ENCODE results near the gene TBX21.
A peak's percentile ranks its signal among the peaks of the same experiment; 100 is the strongest.

The TBX21 gene, protein sequence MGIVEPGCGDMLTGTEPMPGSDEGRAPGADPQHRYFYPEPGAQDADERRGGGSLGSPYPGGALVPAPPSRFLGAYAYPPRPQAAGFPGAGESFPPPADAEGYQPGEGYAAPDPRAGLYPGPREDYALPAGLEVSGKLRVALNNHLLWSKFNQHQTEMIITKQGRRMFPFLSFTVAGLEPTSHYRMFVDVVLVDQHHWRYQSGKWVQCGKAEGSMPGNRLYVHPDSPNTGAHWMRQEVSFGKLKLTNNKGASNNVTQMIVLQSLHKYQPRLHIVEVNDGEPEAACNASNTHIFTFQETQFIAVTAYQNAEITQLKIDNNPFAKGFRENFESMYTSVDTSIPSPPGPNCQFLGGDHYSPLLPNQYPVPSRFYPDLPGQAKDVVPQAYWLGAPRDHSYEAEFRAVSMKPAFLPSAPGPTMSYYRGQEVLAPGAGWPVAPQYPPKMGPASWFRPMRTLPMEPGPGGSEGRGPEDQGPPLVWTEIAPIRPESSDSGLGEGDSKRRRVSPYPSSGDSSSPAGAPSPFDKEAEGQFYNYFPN

DNA sequence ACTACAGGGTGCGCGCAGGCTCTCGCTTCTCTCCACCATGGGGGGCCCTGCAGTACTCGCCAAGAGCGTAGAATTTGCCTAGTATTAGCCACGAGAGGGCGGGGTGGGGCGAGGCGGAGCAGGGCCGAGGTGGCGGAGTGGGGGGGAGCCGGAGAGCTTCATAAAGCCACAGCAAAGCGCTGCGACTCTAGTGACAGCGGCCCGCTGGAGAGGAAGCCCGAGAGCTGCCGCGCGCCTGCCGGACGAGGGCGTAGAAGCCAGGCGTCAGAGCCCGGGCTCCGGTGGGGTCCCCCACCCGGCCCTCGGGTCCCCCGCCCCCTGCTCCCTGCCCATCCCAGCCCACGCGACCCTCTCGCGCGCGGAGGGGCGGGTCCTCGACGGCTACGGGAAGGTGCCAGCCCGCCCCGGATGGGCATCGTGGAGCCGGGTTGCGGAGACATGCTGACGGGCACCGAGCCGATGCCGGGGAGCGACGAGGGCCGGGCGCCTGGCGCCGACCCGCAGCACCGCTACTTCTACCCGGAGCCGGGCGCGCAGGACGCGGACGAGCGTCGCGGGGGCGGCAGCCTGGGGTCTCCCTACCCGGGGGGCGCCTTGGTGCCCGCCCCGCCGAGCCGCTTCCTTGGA is at the start of gene TBX21:
Gene TBX21, plus strand, starts transcription at position 190 of the 627 bp plus-strand sequence. Its CDS starts 219 bp downstream, at position 409.
- DNase-seq, result peak in 5 of 10 donors; percentile 18 to 85 (median 41)
- intact Hi-C loops (cut with DNase I), result no loop called here

DNA sequence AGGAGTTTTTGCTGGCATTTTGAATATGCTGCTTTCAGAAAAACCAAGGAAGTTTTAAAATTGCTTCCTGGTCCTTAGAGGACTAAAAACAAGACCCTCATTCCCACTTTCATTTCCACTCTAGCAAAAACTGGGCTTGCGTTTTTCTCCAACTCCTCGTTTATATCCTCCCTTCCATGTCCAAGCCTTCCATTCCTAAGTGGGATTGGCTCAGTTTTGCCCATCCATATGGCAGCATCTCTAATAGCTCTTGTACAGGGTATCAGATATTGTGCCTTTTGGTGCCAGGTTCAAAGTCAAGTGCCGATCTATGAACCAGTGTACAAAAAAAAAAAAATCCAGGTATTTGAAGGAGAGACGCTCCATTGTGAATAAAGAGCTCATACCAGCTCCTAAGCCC is 49.0 kb upstream of the TBX21 start:
- DNase-seq, result no peak
- intact Hi-C loops (cut with DNase I), result no loop called here

DNA sequence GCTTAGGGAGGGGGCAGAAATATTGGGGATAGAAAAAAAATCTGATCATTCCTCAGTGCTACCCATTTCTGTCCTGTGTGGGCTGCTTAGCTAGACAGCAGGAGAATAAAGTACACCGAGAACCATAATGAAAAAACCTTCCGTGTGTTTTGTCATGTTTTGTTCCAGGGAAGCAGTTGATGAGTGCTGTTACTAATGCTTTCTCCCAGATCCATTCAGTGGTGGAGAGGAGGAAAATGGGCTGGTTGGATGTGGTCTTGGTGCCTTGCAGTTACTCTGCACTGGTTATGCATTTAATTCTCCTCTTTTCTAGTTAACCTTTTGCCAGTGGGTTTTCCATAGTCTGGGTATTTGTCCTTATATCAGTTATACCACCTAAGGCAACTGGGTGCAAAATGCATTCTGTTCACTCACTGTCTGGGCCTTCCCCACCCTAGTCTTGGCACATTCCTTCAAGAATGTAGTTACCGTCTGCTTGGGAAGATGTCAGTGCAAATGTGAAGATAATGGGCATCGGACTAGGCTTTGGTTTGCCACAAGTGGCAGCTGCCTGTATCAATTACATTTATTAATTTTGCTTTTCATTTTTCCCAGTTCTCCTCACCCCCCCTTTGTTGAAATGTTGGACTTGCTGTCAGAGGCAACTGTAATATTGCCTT is 48.4 kb upstream of the TBX21 start:
- intact Hi-C loops (cut with DNase I), result no loop called here

DNA sequence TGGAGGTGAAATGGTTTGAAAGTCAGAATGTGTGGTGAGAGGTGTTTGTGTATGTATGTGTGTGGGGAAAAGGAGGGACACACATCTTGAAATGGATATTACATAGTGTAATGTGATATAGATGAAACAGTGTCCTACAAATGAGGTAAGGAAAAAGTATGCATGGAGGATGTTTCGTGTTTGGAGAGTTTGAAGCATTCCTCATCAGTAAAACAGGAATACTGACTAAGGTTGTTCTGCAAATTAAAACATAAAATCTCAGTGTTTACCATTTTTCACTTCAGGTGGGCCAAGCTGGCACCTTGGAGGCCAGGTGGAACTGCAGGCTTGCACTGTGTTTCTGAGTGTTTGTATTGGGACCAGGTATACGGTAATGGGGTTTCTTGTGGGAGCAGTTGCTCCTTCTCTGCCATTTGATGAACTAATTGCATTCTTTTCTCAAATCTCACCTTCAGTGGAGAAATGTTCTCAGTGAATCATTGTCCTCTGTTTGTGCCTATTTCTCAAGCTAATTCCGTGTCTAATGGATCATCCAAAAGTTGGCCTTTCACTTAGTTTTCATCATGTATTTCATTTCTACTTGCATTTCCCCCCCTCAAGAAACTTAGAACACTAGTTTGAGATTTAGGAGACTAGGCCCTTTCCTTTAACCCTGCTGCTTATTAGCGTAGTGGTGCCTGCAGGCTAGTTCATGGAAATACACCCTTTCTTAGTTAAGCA is 47.3 kb upstream of the TBX21 start:
- intact Hi-C loops (cut with DNase I), result no loop called here
- no peak for DNase-seq

More for the DNA sequence above, 48.4 kb upstream of the TBX21 start:
- no peak for DNase-seq

DNA sequence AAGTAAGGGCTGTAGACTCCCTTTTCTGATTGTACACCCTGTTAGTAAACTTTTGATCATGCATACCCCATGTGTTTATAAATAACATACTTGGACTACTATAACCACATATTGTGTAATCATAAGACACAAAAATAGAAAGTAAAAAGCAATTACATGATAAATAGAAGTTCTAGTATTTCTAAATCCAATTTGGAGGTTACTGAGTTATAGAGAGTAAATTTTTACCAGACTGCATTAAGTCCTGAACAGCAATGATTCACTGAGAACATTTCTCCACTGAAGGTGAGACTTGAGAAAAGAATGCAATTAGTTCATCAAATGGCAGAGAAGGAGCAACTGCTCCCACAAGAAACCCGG is 46.8 kb upstream of the TBX21 start:
- intact Hi-C loops (cut with DNase I), result no loop called here
- DNase-seq, result no peak

DNA sequence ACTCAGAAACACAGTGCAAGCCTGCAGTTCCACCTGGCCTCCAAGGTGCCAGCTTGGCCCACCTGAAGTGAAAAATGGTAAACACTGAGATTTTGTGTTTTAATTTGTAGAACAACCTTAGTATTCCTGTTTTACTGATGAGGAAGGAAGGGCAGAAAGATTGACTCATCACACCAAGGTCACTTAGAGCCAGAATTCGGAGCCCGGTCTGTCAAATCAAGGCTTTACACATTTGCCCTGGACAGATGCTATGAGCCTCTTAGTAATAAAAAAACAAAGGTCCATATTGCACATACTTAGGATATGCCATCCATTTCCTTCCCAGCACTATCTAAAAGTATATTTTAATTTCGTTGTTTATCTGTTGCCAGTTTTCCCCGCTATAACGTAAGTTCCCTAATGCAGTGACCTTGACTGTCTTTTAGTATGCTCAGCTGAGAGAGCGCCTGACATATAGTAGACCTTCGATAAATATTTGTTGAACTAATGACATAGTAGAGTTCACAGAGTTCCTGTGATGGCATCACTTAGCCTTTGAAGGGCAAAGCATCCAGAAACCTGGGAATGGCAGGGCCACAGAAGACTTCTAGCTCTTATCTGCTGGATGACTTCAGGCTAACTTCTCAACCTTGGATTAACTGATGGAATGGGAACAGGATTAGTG is 46.2 kb upstream of the TBX21 start:
- intact Hi-C loops (cut with DNase I), result no loop called here
- DNase-seq, result no peak

DNA sequence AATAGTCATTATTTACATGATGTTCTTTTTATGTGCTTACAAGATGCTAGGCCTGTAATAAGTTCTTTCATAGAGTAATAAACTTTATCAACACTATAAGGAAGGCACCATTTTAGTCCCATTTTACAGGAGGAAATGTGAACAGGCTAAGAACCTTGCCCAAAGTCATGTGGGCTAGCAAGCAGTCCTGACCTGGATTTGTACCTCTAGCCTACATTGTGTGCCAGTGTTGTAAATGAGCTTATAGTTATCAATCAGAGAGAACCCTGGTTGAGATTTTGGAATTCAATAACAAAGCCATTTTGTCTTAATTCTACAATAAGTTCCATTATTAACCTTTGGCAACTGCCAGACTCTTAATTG is 45.7 kb upstream of the TBX21 start:
- intact Hi-C loops (cut with DNase I), result no loop called here
- DNase-seq, result no peak

DNA sequence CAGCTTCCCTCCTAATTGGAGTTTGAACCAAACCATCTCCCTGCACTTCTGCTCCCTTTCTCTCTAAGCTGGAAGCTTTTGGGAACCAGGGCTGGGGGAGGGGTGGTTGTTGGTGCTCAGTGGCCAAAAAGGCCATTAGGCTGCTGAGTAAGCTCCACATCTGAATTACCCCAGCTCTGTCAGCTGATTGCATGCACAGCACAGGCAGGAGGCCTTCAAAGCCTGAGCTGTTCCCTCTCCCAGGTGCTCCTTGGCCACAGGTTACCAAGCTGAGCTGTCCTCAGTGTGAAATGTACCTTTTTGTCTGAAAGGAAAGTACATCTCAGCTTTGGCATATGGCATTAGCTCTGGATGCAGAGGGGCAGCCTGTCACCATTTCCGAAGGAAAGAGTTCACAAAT is 45.3 kb upstream of the TBX21 start:
- intact Hi-C loops (cut with DNase I), result no loop called here
- DNase-seq, result peak in 4 of 10 donors; percentile 43 to 83 (median 62)

DNA sequence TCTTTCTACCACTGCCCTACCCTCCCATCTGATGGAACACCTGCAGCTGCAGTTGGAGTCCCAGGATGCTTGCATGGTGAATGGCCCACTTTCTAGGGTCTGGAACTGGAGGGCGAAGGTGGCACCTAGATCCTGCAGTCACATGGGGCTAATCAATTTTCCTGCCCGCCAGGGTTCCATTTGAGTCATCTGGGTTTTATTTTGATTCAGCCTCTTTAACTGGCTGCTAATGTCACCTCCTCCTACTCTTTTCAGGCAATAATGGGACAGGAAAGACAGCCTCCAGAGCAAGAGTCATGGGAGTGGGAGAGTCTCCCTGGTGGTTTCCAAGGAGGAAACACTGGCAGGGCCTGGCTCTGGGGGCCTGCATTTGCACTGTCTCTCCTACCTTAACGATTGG is 42.9 kb upstream of the TBX21 start:
- intact Hi-C loops (cut with DNase I), result no loop called here
- DNase-seq, result no peak

DNA sequence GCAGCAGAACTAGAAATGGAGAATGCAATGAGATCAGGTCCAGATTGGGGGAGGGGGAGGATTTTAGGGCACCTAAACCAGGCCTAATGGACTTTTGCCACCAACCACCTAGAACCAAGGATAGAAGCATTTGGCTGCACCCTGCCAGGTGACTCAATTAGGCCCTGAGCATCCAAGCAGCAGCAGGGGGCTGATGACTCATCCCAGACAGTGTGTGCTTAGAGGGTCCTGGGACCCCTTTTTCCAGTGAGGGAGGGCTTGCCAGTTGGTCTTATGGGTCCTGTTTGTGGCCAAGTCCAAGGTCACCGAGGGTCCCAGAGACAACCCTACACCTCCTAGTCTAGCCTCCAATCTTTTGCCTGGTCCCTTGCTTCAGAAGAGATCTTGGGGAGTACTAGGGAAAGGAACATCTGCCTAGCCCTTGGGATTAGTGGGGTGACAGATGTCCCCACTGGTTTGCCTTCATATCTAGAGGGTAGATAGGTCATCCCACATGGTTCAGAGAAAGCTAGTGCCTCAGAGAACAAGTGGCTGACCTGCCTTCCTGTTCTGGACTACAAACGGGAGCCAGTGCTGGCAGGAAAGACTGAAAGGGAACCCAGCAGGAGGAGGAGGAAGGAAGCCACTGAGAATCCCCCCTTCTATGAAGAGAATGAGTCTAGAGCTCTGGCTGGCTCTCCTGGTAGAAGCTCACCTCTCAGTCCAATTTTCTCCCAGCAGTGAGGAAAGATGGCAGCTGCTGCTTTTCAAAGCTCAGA is 40.7 kb upstream of the TBX21 start:
- intact Hi-C loops (cut with DNase I), result no loop called here
- peak in 1 of 10 donors; percentile 69 for DNase-seq

DNA sequence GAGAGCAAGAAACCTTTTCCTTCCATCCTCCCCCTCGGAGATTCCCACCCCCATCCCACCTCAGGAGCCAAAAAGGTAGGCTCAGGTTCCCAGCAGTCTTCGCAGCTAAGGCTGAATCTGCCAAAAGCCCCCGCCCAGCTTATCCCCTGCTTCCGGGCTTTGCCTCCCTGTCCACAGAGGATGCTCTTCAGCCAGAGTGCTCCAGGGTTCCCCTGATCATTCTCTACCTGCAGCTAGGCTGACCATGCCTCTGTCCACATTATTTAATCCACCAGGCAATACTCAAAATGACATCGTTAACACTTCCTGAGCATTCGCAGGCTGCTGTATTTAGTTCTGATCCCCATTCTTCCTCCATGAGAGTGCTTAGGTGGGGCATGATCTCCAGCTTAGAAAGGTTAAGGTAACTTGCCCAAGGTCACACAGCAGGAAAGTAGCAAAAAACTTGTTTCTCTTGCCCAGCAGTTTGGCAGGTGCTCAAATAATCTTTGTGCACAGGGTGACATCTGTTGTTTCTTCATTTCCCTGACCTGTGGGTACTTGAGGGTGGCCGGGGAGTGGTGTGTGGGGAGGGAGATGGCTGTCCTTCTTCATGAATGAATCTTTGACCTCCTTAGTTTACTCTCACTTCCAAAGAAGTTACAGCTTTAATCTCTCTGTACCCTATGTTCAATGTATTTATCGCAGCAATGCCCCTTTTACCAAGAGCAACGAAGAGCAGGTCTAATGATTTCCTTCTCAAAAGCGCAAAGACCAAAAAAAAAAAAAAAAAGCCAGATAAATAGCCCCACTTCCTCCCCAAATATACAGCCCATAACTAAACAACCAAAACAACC is 39.9 kb upstream of the TBX21 start:
- intact Hi-C loops (cut with DNase I), result no loop called here

DNA sequence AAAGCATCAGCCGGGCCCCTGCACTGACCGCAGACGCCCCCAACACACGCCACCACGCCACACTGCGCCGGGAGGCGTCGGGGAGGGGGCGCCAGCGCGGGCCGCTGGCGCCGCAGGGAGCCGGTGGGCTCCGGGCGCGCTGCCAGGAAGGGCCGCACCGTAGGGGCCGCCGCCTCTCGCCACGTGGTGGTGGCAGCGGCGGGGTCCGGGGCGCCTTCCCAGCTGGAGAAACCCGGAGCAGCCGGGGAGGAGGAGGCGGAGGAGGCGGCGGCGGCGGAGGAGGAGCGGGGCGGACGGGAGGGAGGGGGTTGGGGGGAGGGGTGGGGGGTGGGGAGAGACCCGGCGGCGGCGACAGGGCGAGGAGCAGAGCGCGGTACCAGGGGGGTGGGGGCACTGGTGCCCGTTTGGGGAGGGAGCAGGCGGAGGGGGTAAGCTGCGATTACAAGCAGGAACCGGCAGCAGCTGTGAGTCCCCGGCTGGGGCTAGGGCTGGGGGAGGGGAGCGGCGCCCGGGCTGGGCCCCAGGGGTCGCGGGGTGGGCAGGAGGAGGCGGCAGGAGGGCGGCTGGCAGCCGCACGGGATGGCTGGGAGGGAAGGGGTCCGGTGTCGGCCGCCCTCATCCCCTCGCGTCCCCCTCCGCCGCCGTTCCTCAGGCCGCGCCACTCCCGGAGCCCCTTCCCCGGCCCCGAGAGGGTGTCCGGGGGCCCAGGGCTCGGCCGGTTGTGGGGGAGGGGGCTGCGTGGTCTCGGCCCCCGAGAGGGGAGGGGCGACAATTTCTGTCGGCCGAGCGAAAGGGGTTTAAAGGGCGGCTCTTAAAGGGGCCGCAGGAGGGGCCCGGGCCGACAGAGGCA is 39.1 kb upstream of the TBX21 start, which contains the start of gene TBKBP1:
Gene TBKBP1, plus strand, starts transcription at position 431 of the 850 bp plus-strand sequence. CDS start 1,952 bp downstream, outside the sequence.
- DNase-seq, result peak in 6 of 10 donors; percentile 31 to 88 (median 44)
- intact Hi-C loops (cut with DNase I), result no loop called here

More for the DNA sequence above, 39.9 kb upstream of the TBX21 start:
- peak in 1 of 10 donors; percentile 43 for DNase-seq

DNA sequence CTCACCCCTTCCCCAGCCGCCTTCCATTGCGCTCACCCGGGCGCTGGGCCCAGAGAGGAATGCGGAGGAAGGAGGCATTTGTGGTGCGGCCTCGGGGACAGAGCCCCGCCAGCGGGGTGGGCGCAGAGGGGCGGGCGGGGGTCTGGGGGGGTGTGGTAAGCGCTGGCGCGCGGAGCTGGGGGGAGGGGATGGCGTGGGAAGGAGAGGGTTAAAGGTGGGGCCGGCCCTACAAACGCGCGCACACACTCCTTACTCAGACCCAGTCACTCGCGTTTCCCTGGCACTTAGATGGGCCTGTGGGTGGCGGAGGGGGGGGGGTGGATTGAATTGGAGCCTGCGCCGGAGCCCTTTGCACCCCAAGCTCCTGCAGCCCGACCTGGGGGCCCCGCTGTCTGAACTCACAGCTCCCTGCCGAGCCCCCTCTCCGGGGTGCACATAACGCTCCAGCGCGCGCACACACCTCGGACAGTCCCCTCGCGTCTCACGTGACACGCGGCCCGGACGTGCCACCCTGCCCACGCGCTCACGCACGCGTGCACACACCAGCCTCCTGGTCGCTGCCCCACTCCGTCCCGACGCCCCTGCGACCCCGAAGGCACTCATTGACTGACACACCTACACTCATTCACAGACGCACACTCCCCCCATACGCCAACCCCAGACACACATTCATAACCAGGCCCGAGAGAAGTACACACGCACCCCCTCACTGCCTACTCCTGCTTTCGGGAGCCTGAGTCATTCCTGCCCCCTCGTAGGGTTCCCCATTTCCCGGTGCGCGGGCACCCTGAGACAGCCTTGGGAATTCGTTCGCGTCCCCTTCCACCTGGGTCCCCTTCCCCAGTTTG is 38.2 kb upstream of the TBX21 start:
- intact Hi-C loops (cut with DNase I), result loop anchor here (5.0 kb wide), 2 partner anchors 47 to 97 kb away; no protein-coding TSS in a partner anchor
- peak; percentile 30 to 93 (median 61) for DNase-seq

DNA sequence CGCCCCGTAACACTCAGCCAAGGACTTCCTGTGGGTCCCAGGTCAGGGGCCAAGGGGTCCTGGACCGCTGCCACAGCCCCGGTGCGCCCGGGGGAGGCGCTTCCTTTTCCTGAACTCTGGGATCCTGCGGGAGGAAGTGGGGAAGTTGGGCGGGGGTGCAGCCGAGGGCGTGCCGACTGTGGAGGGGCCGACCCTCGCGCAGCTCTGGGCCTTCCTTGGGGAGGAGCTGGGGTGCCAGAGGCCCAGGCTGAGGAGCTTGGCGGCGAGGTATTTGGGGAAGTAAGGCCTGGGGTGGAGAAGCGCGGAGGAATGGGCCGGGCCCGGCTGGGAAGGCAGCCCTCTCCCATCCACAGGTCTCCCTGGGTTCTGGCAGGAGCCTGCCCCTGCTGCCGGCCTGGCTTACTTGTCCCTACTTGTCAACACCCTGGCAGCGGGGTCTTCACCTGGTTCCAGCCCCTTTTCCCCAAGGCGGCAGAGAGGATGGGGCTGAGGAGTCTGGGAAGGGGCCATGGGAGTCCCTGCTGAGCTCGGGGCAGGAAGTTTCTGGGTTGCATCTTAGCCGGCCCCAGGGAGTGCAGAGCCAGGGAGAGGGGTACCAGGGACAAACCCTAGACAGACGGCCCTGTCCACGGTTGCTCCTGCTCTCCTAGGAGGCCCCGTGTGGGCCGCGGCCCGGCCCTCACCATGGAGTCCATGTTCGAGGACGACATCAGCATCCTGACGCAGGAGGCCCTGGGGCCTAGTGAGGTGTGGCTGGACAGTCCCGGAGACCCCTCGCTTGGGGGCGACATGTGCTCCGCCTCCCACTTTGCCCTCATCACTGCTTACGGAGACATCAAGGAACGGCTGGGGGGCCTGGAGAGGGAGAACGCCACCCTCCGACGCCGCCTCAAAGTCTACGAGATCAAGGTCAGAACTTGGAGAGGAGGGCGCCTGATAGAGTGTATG is 37.3 kb upstream of the TBX21 start:
- peak in 1 of 10 donors; percentile 83 for DNase-seq
- intact Hi-C loops (cut with DNase I), result loop anchor here (5.0 kb wide), 2 partner anchors 47 to 97 kb away; no protein-coding TSS in a partner anchor

Measured in posterior cingulate gyrus (tissue), 11 donors.